ENCODE results near the gene DPYSL4.

Gene DPYSL4

GRCh38 chr10:132197271-132198067 lies 10.7 kb downstream of the DPYSL4 start:
- DNase-seq, result no peak

GRCh38 chr10:132198068-132198370 lies 11.3 kb downstream of the DPYSL4 start:
- DNase-seq, result no peak

DNA sequence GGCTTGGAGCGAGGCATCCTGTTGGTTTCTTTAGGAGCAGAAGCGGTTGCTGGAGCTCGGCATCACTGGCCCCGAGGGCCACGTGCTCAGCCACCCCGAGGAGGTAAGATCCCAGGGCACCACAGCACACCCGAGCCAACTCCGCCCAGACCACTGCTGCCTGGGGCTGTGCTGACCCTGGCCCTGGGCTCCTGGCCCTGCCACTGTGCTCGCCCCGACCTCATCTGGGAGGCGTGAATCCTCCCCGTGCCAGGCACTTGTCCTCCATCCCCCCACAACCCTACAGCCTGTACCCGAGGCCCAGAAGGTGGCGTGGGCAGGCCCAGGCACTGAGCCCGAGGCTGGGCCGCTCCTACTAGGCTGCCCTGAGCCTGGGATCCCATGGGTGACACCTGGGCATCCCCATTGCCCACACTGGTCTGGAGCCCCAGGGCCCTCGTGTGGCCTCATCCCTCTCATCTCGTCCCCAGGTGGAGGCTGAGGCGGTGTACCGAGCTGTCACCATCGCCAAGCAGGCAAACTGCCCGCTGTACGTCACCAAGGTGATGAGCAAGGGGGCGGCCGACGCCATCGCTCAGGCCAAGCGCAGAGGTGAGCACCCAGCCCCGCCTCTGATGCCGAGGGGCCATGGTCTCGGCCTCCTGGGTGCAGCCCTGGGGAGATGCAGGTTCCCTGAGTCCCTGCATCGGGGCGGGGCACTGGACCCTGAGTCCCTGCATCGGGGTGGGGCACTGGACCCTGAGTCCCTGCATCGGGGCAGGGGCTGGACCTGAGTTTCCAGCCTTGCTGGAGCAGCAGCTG lies 11.8 kb downstream of the DPYSL4 start:
- DNase-seq, result no peak

DNA sequence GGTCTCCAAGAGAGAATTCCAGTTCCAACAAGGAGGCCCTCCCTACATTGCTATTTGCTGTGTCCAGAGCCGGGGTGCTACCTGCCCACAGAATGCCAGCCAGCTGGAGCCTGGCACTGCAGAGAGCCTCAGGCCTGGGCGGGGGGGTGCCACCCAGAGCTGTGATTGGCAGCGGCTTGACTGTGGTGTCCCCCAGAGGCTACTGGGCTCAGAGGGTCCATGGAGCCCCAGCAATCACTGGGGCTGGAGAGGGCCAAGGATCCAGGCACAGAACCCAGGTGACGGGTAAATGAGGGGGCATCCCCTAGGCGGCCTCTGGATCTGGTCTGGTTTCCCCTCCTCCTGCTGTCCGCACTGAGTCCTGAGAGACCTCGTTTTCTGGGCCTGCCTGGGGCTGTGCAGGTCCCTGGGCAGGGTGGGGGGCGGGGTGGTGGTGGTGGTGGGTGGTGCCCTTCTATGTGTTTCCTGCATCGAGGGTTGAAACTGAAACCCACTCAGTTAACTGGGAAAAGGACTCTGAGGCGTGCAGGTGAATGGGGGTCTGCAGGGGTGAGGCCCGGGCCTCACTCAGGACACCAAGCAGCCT lies 12.6 kb downstream of the DPYSL4 start:
- no peak for DNase-seq

- no peak for DNase-seq
Measured at GRCh38 chr10:132199854-132200311, 13.1 kb downstream of the DPYSL4 start.

DNA sequence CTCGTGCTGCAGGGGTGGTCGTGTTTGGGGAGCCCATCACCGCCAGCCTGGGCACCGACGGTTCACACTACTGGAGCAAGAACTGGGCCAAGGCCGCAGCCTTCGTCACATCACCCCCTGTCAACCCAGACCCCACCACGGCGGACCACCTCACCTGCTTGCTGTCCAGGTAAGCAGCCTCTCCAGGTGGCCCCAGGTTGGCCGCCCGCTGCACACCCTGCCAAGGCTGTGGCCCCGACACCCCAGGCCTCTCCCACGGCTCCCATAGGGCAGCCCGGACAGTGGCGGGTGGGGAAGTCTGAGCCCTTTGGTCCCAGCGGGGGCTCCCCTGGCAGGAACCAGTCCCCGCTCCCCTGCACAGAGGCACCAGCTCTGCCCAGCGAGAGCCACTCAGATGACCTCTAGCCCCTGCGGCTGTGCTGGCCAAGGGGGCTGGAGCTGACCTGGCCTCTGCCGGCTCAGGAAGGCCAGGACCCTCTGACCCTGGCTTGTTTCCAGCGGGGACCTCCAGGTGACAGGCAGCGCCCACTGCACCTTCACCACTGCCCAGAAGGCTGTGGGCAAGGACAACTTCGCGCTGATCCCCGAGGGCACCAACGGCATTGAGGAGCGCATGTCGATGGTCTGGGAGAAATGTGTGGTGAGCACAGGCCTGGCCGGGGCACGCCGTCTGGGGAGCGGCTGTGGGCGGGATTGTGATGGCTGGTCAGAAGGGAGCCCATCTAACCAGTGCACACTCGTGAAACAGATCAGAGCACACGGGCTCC lies 13.8 kb downstream of the DPYSL4 start:
- no peak for DNase-seq

DNA sequence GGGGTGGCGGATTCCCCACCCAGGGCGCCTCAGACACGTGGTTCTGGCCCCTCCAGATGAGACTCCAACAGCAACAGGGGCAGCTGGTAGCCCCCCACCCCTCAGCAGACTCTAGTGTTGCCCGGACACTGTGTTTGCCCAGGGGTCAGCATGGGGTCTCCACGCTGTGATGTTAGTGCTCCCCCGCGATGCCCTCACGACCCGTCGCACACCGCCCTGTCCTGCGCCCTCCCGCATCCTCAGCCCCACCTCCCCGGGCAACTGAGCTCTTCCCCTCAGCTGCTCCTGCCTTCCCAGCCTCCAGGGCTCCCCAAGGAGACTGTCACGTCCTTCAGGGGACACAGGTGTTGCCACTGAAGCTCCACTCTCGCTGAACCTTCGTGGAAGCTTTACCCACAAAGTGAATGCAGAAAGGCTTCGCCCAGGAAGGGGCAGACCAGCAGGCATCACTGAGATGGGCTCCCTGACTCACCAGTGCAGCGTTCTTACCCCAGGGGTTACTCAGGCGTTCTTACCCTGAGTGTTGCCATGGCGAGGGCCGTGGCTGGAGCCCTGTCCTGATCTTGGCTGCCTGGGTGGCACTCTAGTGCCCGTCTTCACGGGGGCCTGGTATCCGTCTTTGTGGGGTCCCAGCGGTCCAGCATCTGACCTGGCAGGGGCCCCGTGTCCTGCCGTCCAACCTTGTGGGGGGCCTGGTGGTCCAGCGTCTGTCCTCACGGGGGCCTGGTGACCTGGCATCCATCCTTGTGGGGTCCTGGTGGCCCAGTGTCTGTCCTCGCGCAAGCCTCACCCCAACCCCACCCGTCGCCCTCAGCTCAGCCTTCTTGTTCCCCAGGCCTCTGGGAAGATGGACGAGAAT lies 14.6 kb downstream of the DPYSL4 start:
- DNase-seq, result no peak

DNA sequence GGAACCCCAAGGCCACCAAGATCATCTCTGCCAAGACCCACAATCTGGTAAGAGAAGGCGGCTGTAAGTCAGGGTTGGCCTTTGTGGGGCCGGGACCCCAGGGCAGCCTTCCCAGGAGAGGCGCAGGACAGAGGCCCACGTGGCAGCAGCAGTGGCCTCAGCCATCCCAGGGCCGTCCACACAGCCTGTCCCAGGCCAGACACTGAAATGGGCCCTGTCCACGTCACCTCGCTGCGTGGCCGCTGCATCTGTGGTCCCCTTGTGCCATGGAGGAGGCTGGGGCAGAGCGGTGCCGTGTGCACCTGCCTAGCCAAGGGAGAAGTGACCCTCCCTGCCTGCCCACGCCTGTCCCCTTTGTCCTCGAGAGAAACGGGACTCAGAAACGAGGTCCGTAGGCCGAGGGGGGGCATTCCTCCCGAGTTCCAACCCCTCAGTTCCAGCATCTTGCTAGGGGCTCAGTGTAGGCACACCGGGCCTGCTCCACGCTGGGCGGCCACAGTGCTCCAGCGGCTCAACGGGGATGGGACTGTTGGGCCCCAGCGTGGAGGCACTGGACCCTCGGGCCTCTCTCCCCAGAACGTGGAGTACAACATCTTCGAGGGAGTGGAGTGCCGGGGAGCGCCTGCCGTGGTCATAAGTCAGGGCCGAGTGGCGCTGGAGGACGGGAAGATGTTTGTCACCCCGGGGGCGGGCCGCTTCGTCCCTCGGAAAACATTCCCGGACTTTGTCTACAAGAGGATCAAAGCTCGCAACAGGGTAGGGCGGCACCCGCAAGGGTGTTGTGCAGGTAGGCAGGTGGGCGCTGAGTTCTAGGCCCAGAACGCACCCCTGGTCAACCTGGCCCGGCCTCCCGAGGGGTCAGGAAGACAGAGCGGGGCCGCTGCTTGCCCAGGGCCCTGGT lies 15.6 kb downstream of the DPYSL4 start:
- DNase-seq, result no peak

DNA sequence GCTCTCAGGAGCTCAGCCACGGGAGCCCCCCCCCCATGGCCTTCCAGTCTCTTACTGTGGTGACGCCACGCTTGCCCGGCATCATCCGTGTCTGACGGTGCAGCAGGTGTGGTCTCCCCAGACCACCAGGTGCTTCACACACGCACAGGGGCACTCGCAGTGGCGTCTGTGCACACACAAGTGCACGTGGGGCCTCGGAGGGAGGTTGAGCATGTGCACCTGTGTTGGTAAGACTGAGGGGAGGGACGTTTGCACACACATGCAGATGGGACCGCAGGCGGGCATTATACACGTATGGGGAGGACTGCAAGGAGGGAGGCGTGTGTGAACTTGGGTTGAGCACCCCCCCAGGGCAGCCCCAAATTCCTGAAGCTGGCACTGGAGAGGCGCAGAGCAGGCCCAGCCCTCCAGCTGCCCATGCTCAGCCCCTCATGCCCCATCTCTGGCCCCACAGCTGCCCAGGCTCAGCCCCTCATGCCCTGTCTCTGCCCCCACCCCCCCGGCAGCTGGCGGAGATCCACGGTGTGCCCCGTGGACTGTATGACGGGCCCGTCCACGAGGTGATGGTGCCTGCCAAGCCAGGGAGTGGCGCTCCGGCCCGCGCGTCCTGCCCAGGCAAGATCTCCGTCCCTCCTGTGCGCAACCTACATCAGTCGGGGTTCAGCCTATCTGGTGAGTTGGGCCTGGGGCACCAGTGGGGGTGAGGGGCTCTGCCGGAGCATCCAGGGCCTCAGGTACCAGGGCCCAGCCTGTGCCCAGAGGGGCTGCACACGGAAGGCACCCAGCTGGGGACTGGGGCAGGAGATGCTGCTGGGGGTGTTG lies 16.7 kb downstream of the DPYSL4 start:
- DNase-seq, result no peak

DNA sequence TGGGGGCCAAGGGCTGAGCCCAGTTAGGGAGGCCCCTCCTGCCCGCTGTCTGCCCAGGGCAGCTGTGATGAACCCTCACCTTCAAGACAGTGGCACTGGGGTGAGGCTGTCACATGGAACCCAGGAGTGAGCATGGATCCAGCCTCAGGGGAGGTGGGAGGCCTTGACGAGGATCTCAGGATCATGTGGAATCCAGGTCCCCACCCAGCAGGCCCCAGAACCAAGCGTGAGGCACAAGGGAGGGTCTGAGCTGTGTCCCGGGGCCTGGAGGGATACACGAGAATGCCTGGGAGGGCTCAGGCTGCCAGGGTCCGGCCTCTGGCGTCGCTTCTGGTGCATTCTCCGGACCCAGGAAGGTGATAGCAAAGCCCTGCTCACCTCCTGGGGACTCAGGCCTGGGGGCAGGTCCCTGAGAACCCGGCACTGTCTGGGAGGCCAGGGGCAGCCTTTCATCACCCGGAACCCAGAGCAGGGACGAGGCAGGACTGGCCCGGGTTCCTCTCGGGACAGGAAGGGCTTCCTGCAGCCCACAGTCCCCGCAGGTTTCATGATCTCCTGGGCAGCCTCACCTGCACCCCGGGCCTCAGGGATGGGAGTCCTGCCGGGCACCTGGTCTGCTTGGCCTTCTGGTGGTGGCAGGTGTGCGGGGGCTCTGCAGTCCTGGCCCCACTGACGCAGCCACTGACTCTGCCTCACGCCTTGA lies 17.5 kb downstream of the DPYSL4 start:
- no peak for DNase-seq

DNA sequence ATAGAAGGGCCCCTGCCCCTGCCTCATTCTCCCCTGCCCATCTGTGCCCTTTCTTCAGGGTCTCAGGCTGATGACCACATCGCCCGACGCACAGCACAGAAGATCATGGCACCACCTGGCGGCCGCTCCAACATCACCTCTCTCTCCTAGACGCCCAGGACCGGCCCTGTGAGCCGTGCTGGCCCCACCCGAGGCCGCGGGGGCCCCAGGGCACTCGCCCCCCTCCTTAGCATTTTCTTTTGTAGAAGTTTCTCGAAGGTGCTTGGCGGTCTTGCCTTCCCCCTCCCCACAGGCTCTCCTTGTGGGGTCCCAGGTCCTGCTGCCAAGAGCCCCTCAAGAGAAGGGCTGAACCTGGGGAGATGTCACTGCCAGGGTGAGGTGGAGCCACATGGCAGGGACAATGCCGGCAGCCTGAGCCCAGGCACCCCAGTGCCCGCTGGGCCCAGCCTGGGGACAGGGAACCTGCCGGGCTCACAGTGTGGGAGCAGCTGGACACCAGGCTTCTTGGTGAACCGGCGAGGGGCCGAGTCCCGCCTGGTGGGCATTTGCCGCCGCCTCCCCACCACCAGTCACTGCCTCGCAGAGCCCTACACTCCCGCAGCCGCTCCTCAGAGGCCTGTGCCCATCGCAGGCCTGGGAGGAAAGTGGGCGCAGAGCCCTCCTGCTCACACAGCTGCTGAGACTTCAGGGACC lies 18.2 kb downstream of the DPYSL4 start:
- DNase-seq, result no peak

DNA sequence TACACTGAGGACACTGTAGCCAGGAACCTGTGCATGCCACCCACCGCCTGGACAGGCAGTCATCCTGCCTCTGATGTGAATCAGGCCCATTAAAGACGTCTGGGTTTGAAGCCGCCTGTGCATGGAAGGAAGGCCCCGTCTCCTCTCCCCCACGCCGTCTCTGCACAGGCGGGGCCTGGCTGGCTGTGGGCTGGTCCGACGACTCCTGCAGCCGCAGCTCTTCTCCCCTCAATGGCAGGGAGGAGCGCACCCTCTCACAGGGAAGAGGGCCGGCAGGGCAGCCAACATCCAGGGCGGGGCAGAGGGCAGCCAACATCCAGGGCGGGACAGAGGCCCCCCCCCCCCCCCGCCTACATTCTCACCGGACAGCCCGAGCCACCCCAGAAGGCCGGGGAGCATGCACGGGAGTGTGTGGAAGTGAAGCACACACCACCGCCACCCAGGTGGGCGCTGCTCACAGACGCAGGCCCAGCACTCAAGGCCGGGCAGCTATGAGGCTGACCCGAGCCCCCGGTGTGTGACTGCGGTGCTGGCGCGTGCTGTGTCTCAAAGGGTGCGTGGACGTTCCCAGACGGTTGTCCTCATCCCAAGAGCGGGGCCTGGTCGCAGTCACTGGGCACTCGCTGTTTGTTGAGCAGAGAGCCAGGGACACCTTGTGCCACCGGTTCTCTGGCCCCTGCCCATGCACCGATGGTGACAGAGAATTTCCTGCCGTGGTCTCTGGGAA lies 19.1 kb downstream of the DPYSL4 start:
- DNase-seq, result peak; percentile 81

GRCh38 chr10:132206377-132206745 lies 19.6 kb downstream of the DPYSL4 start:
- DNase-seq, result no peak

DNA sequence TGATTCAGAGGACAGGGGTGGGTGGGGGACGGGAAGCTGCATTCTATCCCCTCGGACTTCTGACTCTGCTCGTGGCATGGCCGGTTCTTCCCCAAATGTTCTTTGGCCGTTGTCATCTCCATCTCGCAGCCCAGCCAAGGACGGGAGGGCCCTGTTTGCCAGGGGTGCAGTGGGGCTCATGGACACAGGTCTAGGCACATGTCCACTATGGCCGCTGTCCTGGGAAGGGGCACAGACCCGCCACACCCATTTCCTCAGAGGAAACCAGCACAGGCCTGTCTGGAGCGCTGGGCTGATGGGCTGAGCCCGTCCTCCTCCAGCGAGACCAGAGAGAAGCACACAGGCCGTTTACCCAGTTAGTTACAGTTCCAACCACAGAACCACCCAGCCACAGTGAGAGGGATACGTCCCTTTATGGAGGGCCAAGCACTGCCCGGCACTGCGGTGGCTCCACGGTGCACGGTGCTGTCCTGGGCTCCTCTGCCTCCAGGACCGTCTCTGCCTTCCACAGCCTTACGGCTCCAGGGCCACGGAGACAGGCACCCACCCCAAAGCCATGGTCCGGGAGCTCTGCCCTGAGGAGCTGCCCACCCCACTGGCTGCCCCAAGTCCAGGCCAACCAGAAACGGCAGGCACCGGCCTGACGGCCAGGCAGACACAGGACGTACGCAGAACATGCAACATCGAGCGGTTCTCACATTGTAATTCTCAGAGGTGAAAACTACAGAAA lies 20.2 kb downstream of the DPYSL4 start:
- DNase-seq, result no peak

DNA sequence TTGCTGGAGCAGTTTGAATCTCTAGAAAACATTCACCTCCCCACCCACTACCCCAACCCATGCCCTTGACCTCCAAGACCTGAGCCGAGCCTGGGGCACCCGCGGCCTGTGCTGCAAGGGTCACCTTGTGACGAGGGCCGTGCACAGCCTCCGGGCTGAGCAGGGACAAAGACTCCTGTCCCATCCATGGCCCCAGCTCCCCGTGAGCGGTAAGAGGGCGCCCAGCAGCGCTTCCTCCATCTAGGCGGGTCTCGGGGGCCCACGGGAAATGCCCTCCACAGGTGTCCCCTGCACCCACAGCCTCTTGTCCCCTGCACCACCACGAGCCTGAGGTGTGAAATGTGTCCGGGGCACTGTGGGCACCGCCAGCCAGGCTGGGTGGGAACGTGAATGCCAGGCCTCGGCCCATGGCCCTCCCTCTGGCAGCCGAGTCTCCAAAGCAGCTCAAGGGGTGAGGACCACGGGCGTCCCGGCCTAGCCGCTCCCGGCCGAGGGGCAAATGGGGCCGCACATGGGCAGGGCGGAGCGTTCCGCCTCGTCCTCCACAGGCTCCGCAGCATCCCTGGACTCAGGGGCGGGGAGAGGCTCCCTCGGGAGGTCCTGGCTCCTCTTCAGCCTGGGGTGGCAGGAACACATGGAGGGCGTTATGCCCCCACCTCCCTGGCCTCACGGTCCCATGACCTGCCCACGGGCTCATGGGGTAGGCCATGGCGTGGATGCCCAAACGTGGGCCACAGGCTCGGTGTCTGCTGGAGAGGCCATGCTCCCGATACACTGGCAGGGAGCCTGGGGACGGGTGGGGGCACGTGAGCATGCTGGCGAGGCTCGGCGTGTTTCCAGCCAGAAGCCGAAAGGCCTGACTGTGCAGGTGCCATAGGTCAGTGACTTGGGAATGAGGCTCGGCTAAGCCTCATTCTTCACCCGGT lies 21.1 kb downstream of the DPYSL4 start:
- no peak for DNase-seq

DNA sequence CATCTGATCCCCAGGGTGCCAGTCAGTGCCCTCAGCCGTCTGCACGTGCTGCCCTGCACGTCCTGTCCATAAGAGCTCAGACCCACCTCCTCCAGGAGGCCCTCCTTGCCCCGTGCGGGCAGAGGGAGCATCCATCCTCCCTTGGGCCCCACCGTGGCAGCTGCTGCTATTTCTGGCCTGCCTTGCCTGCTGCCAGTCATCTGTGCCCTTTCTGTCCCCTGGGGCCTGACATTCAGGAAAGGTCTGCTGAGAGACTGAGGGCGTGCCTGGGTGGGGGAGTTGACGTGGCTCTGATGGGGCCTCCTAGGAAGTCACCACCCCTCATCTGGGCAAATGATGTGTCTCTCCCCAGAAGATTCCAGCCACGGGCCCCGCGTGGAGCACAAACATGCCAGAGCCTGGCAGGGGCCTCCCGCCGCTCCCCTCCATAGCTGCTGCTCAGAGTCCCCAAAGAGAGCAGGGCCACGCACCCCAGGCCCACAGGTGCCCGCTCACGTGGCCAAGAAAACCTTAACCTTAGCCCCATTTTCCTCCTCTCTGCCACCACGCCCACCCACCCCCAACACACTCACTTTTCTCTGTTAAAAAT lies 21.8 kb downstream of the DPYSL4 start:
- DNase-seq, result no peak

Data from islet precursor cell (in vitro differentiated cells).